HG03520 (cell line): Measurements from ENCODE around the gene GIGYF1.
"Not testable (repeated sequence)": the region's sequence is repeated elsewhere in the genome, so short reads cannot be mapped to it uniquely, and the experiment has no call there.

Experiments
- ATAC-seq: cut with Tn5 transposase; IDR thresholded peaks from one replicate; pipeline ENCODE4 v1.9.1; 2021; ENCODE audit warnings: mild to moderate bottlenecking, moderate library complexity; ENCODE audit not compliant: unreplicated experiment

GIGYF1 gene

GRCh38 chr7:100708395-100708794 lies 14.3 kb upstream of the GIGYF1 start:
- no peak for ATAC-seq

- ATAC-seq: no peak
Observed at GRCh38 chr7:100706672-100707311, 12.7 kb upstream of the GIGYF1 start.

GRCh38 chr7:100705753-100706671 lies 12.0 kb upstream of the GIGYF1 start, which contains the start of gene POP7:
Gene POP7, plus strand, starts transcription at chr7:100706121. Its CDS starts 710 bp downstream, at chr7:100706831.
- ATAC-seq: peak; percentile 87

GRCh38 chr7:100705320-100705752 lies 11.3 kb upstream of the GIGYF1 start:
- ATAC-seq: peak; percentile 45

GRCh38 chr7:100701089-100701488 lies 7.0 kb upstream of the GIGYF1 start:
- ATAC-seq: not testable (repeated sequence)

- ATAC-seq: no peak
Observed at GRCh38 chr7:100699018-100699417, 5.0 kb upstream of the GIGYF1 start.

GRCh38 chr7:100696123-100696521 lies 2.1 kb upstream of the GIGYF1 start:
- ATAC-seq: no peak

GRCh38 chr7:100693312-100694097 lies 545 bp downstream of the GIGYF1 start:
- ATAC-seq: peak; percentile 34

- no peak for ATAC-seq
Observed at GRCh38 chr7:100692578-100692961, 1.5 kb downstream of the GIGYF1 start.

GRCh38 chr7:100691676-100692577 lies 2.1 kb downstream of the GIGYF1 start:
- peak; percentile 41 for ATAC-seq

GRCh38 chr7:100689230-100690135 lies 4.6 kb downstream of the GIGYF1 start:
- ATAC-seq: no peak

- ATAC-seq: no peak
Observed at GRCh38 chr7:100688326-100688860, 5.7 kb downstream of the GIGYF1 start.

- ATAC-seq: no peak
Observed at GRCh38 chr7:100687751-100688300, 6.2 kb downstream of the GIGYF1 start.

- no peak for ATAC-seq
Observed at GRCh38 chr7:100687261-100687660, 6.8 kb downstream of the GIGYF1 start.

GRCh38 chr7:100686822-100687211 lies 7.2 kb downstream of the GIGYF1 start:
- no peak for ATAC-seq

- ATAC-seq: no peak
Observed at GRCh38 chr7:100686201-100686821, 7.7 kb downstream of the GIGYF1 start.

GRCh38 chr7:100685631-100686145 lies 8.4 kb downstream of the GIGYF1 start:
- no peak for ATAC-seq

GRCh38 chr7:100685049-100685605 lies 8.9 kb downstream of the GIGYF1 start:
- no peak for ATAC-seq
